ENCODE data around the gene EDRF1. TPM values are rescaled to one million over a fixed set of nuclear protein-coding genes. Genes with fewer than 3 reads are reported as not detected.
A peak's percentile ranks its signal among the peaks of the same experiment; 100 is the strongest.
"Not testable (repeated sequence)": the region's sequence is repeated elsewhere in the genome, so short reads cannot be mapped to it uniquely, and the experiment has no call there.

Gene EDRF1
- total RNA-seq = 9.6 TPM
- long read RNA-seq, full-length matches to known transcripts = 4 of 5 reads
- long read RNA-seq, partial matches to known transcripts = 1 of 5 reads
- long read RNA-seq, other reads (novel, unspliced or antisense) = 0 of 5 reads

GRCh38 chr10:125719173-125720001, at the start of gene EDRF1:
Gene EDRF1, plus strand, starts transcription at chr10:125719709. Its CDS starts 99 bp downstream, at chr10:125719808.
- intact Hi-C loops (cut with DNase I) = loop anchor here (5.0 kb wide), 1 partner anchor 103 kb away; the partner anchor contains the start of genes BCCIP and UROS
- DNase-seq (ENCODE audit: missing footprints) (peak; percentile 99), ATAC-seq (peak; percentile 100)

- ATAC-seq (no peak), DNase-seq (ENCODE audit: missing footprints) (no peak)
- intact Hi-C loops (cut with DNase I) = no loop called here
These were observed 46.6 kb upstream of the EDRF1 start for GRCh38 chr10:125672884-125673283.

- DNase-seq (ENCODE audit: missing footprints) (no peak), ATAC-seq (no peak)
- intact Hi-C loops (cut with DNase I) = no loop called here
These were observed 40.1 kb upstream of the EDRF1 start for GRCh38 chr10:125679436-125679835.

GRCh38 chr10:125683063-125683462, 36.4 kb upstream of the EDRF1 start, which contains the start of gene TEX36:
Gene TEX36, minus strand, starts transcription at chr10:125683163. Its CDS starts 174 bp downstream, at chr10:125682989.
- intact Hi-C loops (cut with DNase I) = no loop called here
- ATAC-seq (no peak), DNase-seq (ENCODE audit: missing footprints) (no peak)

- ATAC-seq = no peak
- no peak for DNase-seq (ENCODE audit: missing footprints)
- intact Hi-C loops (cut with DNase I) = no loop called here
These were observed 35.7 kb upstream of the EDRF1 start for GRCh38 chr10:125683821-125684220.

- intact Hi-C loops (cut with DNase I) = no loop called here
- no peak for ATAC-seq
- DNase-seq (ENCODE audit: missing footprints) = no peak
These were observed 34.9 kb upstream of the EDRF1 start for GRCh38 chr10:125684581-125684980.

GRCh38 chr10:125687507-125688185, 31.9 kb upstream of the EDRF1 start:
- ATAC-seq (no peak), DNase-seq (ENCODE audit: missing footprints) (no peak)
- intact Hi-C loops (cut with DNase I) = no loop called here

GRCh38 chr10:125689955-125690569, 29.4 kb upstream of the EDRF1 start:
- intact Hi-C loops (cut with DNase I) = no loop called here

GRCh38 chr10:125691160-125691981, 28.1 kb upstream of the EDRF1 start:
- ATAC-seq = no peak
- intact Hi-C loops (cut with DNase I) = no loop called here
- no peak for DNase-seq (ENCODE audit: missing footprints)

More at GRCh38 chr10:125689955-125690569, 29.4 kb upstream of the EDRF1 start:
- DNase-seq (ENCODE audit: missing footprints) (no peak), ATAC-seq (no peak)

- intact Hi-C loops (cut with DNase I) = no loop called here
- no peak for DNase-seq (ENCODE audit: missing footprints)
- ATAC-seq = no peak
These were observed 27.3 kb upstream of the EDRF1 start for GRCh38 chr10:125692196-125692595.

- intact Hi-C loops (cut with DNase I) = no loop called here
- no peak for DNase-seq (ENCODE audit: missing footprints)
These were observed 26.6 kb upstream of the EDRF1 start for GRCh38 chr10:125692601-125693523.

GRCh38 chr10:125693524-125693847, 26.0 kb upstream of the EDRF1 start:
- DNase-seq (ENCODE audit: missing footprints) (no peak), ATAC-seq (no peak)
- intact Hi-C loops (cut with DNase I) = no loop called here

More at GRCh38 chr10:125692601-125693523, 26.6 kb upstream of the EDRF1 start:
- ATAC-seq = no peak

GRCh38 chr10:125694883-125695282, 24.6 kb upstream of the EDRF1 start:
- ATAC-seq = no peak
- intact Hi-C loops (cut with DNase I) = no loop called here
- no peak for DNase-seq (ENCODE audit: missing footprints)

- intact Hi-C loops (cut with DNase I); ATAC-seq; DNase-seq (ENCODE audit: missing footprints): not testable (repeated sequence)
These were observed 22.6 kb upstream of the EDRF1 start for GRCh38 chr10:125696884-125697283.

GRCh38 chr10:125698481-125698998, 21.0 kb upstream of the EDRF1 start:
- ATAC-seq = no peak
- intact Hi-C loops (cut with DNase I) = no loop called here

GRCh38 chr10:125699562-125700143, 19.9 kb upstream of the EDRF1 start:
- DNase-seq (ENCODE audit: missing footprints) = no peak
- ATAC-seq = no peak
- intact Hi-C loops (cut with DNase I) = no loop called here

More at GRCh38 chr10:125698481-125698998, 21.0 kb upstream of the EDRF1 start:
- DNase-seq (ENCODE audit: missing footprints) = no peak

GRCh38 chr10:125700355-125700911, 19.1 kb upstream of the EDRF1 start:
- intact Hi-C loops (cut with DNase I) = no loop called here
- no peak for ATAC-seq
- no peak for DNase-seq (ENCODE audit: missing footprints)

Data from Right ventricle myocardium inferior (tissue), 1 donor.